ENCODE measurements around the gene FIGNL1.
A peak's percentile ranks its signal among the peaks of the same experiment; 100 is the strongest.

FIGNL1 gene

GRCh38 chr7:50425318-50425717, 24.8 kb downstream of the FIGNL1 start:
- in situ Hi-C loops (cut with MboI; ENCODE audit: low pct_unique_long_range_greater_than_20kb, low sequenced_read_pairs, unreplicated experiment), result no loop called here

GRCh38 chr7:50423860-50424259, 26.3 kb downstream of the FIGNL1 start:
- no peak for DNase-seq (ENCODE audit: low spot score)
- TF ChIP-seq, protein P1, sequence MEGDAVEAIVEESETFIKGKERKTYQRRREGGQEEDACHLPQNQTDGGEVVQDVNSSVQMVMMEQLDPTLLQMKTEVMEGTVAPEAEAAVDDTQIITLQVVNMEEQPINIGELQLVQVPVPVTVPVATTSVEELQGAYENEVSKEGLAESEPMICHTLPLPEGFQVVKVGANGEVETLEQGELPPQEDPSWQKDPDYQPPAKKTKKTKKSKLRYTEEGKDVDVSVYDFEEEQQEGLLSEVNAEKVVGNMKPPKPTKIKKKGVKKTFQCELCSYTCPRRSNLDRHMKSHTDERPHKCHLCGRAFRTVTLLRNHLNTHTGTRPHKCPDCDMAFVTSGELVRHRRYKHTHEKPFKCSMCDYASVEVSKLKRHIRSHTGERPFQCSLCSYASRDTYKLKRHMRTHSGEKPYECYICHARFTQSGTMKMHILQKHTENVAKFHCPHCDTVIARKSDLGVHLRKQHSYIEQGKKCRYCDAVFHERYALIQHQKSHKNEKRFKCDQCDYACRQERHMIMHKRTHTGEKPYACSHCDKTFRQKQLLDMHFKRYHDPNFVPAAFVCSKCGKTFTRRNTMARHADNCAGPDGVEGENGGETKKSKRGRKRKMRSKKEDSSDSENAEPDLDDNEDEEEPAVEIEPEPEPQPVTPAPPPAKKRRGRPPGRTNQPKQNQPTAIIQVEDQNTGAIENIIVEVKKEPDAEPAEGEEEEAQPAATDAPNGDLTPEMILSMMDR (IDR thresholded peaks at IDR 0.05; ENCODE audit: extremely low read depth, insufficient read depth, missing control alignments), result no peak
- in situ Hi-C loops (cut with MboI; ENCODE audit: low pct_unique_long_range_greater_than_20kb, low sequenced_read_pairs, unreplicated experiment), result loop anchor here (25.0 kb wide), 1 partner anchor 212 kb away; no protein-coding TSS in a partner anchor

More at GRCh38 chr7:50425318-50425717, 24.8 kb downstream of the FIGNL1 start:
- DNase-seq (ENCODE audit: low spot score), result no peak
- TF ChIP-seq, protein P1 (IDR thresholded peaks at IDR 0.05; ENCODE audit: extremely low read depth, insufficient read depth, missing control alignments), result no peak

GRCh38 chr7:50422858-50423257, 27.3 kb downstream of the FIGNL1 start:
- TF ChIP-seq, protein P1 (IDR thresholded peaks at IDR 0.05; ENCODE audit: extremely low read depth, insufficient read depth, missing control alignments), result no peak
- no peak for DNase-seq (ENCODE audit: low spot score)
- in situ Hi-C loops (cut with MboI; ENCODE audit: low pct_unique_long_range_greater_than_20kb, low sequenced_read_pairs, unreplicated experiment), result loop anchor here (25.0 kb wide), 1 partner anchor 211 kb away; no protein-coding TSS in a partner anchor

- in situ Hi-C loops (cut with MboI; ENCODE audit: low pct_unique_long_range_greater_than_20kb, low sequenced_read_pairs, unreplicated experiment), result loop anchor here (25.0 kb wide), 1 partner anchor 209 kb away; no protein-coding TSS in a partner anchor
- DNase-seq (ENCODE audit: low spot score), result no peak
- TF ChIP-seq, protein P1 (IDR thresholded peaks at IDR 0.05; ENCODE audit: extremely low read depth, insufficient read depth, missing control alignments), result no peak
Observed at GRCh38 chr7:50421043-50421442, 29.1 kb downstream of the FIGNL1 start.

DNA sequence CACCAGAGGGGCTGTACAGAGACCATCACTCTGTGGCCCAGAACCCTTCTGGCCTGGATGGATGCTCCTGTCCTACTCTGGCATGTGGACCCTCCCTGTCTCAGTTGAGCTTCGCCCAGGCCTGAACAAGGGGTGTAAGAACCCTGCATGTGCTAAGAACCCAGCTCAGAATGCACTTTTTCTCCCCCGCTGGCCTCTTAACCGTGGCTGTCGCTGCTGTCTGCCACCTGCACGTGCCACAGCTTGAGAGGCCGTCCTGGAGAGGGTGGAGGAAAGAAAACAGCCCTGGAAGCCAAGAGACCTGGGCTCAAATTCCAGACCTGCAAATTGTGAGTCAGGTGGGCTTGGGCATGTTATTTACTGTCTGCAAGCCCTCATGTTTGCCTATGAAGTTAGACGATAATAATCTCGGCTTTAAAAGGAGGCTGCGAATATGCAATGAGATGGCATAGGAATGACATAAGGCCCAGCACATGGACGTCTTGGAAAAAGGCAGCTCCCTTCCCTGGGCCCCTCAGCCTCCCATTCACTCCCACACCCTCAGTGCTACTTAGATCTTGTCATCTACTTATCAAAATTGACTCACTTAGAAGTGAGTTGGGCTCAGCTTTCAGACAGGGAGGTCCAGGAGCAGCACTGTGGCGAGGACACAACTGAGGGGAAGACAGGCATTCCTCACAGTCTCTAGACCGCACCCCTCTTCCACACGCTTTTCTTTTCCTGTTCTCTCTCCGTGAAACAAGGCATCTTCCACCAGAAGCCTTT, 31.4 kb downstream of the FIGNL1 start:
- TF ChIP-seq, protein P1 (IDR thresholded peaks at IDR 0.05; ENCODE audit: extremely low read depth, insufficient read depth, missing control alignments), result no peak
- in situ Hi-C loops (cut with MboI; ENCODE audit: low pct_unique_long_range_greater_than_20kb, low sequenced_read_pairs, unreplicated experiment), result loop anchor here (10.0 to 25.0 kb wide), 2 partner anchors 114 to 206 kb away; partner anchors contain the start of gene IKZF1
- no peak for DNase-seq (ENCODE audit: low spot score)

- DNase-seq (ENCODE audit: low spot score), result peak; percentile 69
- in situ Hi-C loops (cut with MboI; ENCODE audit: low pct_unique_long_range_greater_than_20kb, low sequenced_read_pairs, unreplicated experiment), result loop anchor here (10.0 to 25.0 kb wide), 2 partner anchors 113 to 206 kb away; partner anchors contain the start of gene IKZF1
- TF ChIP-seq, protein P1 (IDR thresholded peaks at IDR 0.05; ENCODE audit: extremely low read depth, insufficient read depth, missing control alignments), result peak; percentile 96
Observed at GRCh38 chr7:50418086-50418515, 32.0 kb downstream of the FIGNL1 start.
